Neural crest cell (in vitro differentiated cells): ENCODE data around the gene MYO5B. TPM values are rescaled to one million over a fixed set of nuclear protein-coding genes. Genes with fewer than 3 reads are reported as not detected.

Experiments used
- DNase-seq: peaks from one replicate; pipeline ENCODE4 v3.0.0; 2021; ENCODE audit warnings: low read depth, mixed read lengths, low spot score
- H3K27ac Mint-ChIP-seq: one replicate; pipeline ENCODE4 v1.8.0; 2021; ENCODE audit warnings: mild to moderate bottlenecking, mixed read lengths; ENCODE audit not compliant: unreplicated experiment
- H3K27me3 Mint-ChIP-seq: 2 replicates; pipeline ENCODE4 v1.8.0; 2021; ENCODE audit warnings: low read depth, mild to moderate bottlenecking, mixed read lengths
- H3K36me3 Mint-ChIP-seq: 2 replicates; pipeline ENCODE4 v1.8.0; 2021; ENCODE audit warnings: low read depth, mild to moderate bottlenecking, mixed read lengths
- H3K4me1 Mint-ChIP-seq: 2 replicates; pipeline ENCODE4 v1.8.0; 2021; ENCODE audit warnings: mixed read lengths
- H3K4me3 Mint-ChIP-seq: one replicate; pipeline ENCODE4 v1.8.0; 2021; ENCODE audit warnings: mild to moderate bottlenecking, mixed read lengths
- H3K9me3 Mint-ChIP-seq: 2 replicates; pipeline ENCODE4 v1.8.0; 2021; ENCODE audit warnings: mixed read lengths
- CTCF ChIP-seq: fragments of 200-600 bp; sonication (generic); conservative IDR thresholded peaks from 2 replicates; pipeline ENCODE4 v1.5.0; 2021; ENCODE audit warnings: antibody characterized with exemption, mild to moderate bottlenecking
- total RNA-seq: library from RNA; stranded (reverse); gene quantifications from 2 replicates; pipeline ENCODE4 v1.2.1, GENCODE V29; 2021

Gene MYO5B
- total RNA-seq, 1 donor from 2014 or later = 0.40 TPM

- Mint-ChIP-seq H3K27ac (no peak overlapping the region), H3K9me3 (peaks cover 12% of the 10 kb centered on the region), H3K36me3 (peaks cover 5% of the 10 kb centered on the region), H3K4me3 (no peak overlapping the region), H3K4me1 (no peaks in the 10 kb centered on the region), H3K27me3 (peaks cover 33% of the 10 kb centered on the region)
- peak; percentile 50 for TF ChIP-seq CTCF
- no peak for DNase-seq
Measured at GRCh38 chr18:50218432-50219197, 23.7 kb upstream of the MYO5B start.

- peaks cover 29% of the 10 kb centered on the region for H3K27me3 Mint-ChIP-seq
- no peak for DNase-seq
- H3K4me3 Mint-ChIP-seq = no peak overlapping the region
- no peaks in the 10 kb centered on the region for H3K36me3 Mint-ChIP-seq
- H3K9me3 Mint-ChIP-seq = no peaks in the 10 kb centered on the region
- H3K27ac Mint-ChIP-seq = no peak overlapping the region
- no peaks in the 10 kb centered on the region for H3K4me1 Mint-ChIP-seq
- no peak for TF ChIP-seq CTCF
Measured at GRCh38 chr18:50209311-50209710, 14.4 kb upstream of the MYO5B start.

- DNase-seq = no peak
- TF ChIP-seq CTCF = no peak
- Mint-ChIP-seq H3K36me3 (no peaks in the 10 kb centered on the region), H3K9me3 (no peaks in the 10 kb centered on the region), H3K4me1 (peaks cover 3% of the 10 kb centered on the region), H3K27ac (no peak overlapping the region), H3K4me3 (no peak overlapping the region), H3K27me3 (peaks cover 40% of the 10 kb centered on the region)
Measured at GRCh38 chr18:50207722-50208121, 12.8 kb upstream of the MYO5B start.

GRCh38 chr18:50203801-50204604 lies 9.1 kb upstream of the MYO5B start:
- Mint-ChIP-seq H3K4me1 (peaks cover 3% of the 10 kb centered on the region), H3K9me3 (no peaks in the 10 kb centered on the region), H3K4me3 (no peak overlapping the region), H3K27ac (no peak overlapping the region), H3K36me3 (no peaks in the 10 kb centered on the region), H3K27me3 (peaks cover 53% of the 10 kb centered on the region)
- peak; percentile 60 for DNase-seq
- TF ChIP-seq CTCF = peak; percentile 84

- H3K9me3 Mint-ChIP-seq = no peaks in the 10 kb centered on the region
- H3K36me3 Mint-ChIP-seq = no peaks in the 10 kb centered on the region
Measured at GRCh38 chr18:50201476-50202018, 6.6 kb upstream of the MYO5B start.

More at GRCh38 chr18:50201476-50202018, 6.6 kb upstream of the MYO5B start:
- no peak overlapping the region for H3K27ac Mint-ChIP-seq
- DNase-seq = no peak
- peaks cover 3% of the 10 kb centered on the region for H3K4me1 Mint-ChIP-seq
- no peak overlapping the region for H3K4me3 Mint-ChIP-seq
- TF ChIP-seq CTCF = no peak
- H3K27me3 Mint-ChIP-seq = peaks cover 76% of the 10 kb centered on the region
